SK-N-MC (cell line): ENCODE results near the gene FER1L5.

ENCODE experiments used
- EZH2 ChIP-seq: fragments of 200-600 bp; sonication (generic); IDR thresholded peaks from one replicate; pipeline ENCODE4 v1.6.1; 2017; ENCODE audit warnings: antibody characterized with exemption
- POLR2AphosphoS5 ChIP-seq: IDR thresholded peaks from 2 replicates; pipeline ENCODE4 v1.6.1; 2012; ENCODE audit warnings: mild to moderate bottlenecking, low read depth, low read length, borderline replicate concordance

GRCh38 chr2:96631804-96632435 lies 10.6 kb upstream of the FER1L5 start:
- no peak for TF ChIP-seq EZH2
- TF ChIP-seq POLR2AphosphoS5: no peak
